K562 (cell line): ENCODE results near the gene EIF3M. TPM values are rescaled to one million over a fixed set of nuclear protein-coding genes. Genes with fewer than 3 reads are reported as not detected.

Source experiments
- ARHGAP35 ChIP-seq: fragments of 450-650 bp; IDR thresholded peaks from 2 replicates; pipeline ENCODE4 v1.6.1; 2018; ENCODE audit not compliant: partially characterized antibody
- CEBPZ ChIP-seq: fragments of 150-350 bp; IDR thresholded peaks from 2 replicates; pipeline ENCODE4 v1.6.1; 2014; ENCODE audit warnings: low read depth, mild to moderate bottlenecking, low read length, borderline replicate concordance
- CHD1 ChIP-seq: fragments of 200-600 bp; sonication (generic); IDR thresholded peaks from one replicate; pipeline ENCODE4 v1.6.1; 2012; ENCODE audit warnings: mild to moderate bottlenecking, moderate library complexity, low read length, inconsistent platforms
- DIDO1 ChIP-seq: fragments of 450-650 bp; IDR thresholded peaks from 2 replicates; pipeline ENCODE4 v1.6.1; 2016; ENCODE audit warnings: low read depth, missing biosample characterization, missing genetic modification characterization
- FUS ChIP-seq: fragments of 200-400 bp; formaldehyde crosslinking; optimal IDR thresholded peaks from 2 replicates; pipeline ENCODE3; 2017; ENCODE audit warnings: low read depth, low read length
- KLF1 ChIP-seq: fragments of 450-650 bp; IDR thresholded peaks from 2 replicates; pipeline ENCODE4 v1.6.1; 2016; ENCODE audit warnings: missing genetic modification characterization, missing compliant biosample characterization
- MAFG ChIP-seq: fragments of 450-650 bp; conservative IDR thresholded peaks from 2 replicates; pipeline ENCODE4 v1.6.1; 2016; ENCODE audit warnings: missing genetic modification characterization, missing compliant biosample characterization
- MNT ChIP-seq, 2 experiments: fragments of 450-650 bp; conservative IDR thresholded peaks; 2 replicates each; pipeline ENCODE4 v1.6.1; 2017; ENCODE audit warnings: mild to moderate bottlenecking in 2 of 2, moderate library complexity in 2 of 2
- PATZ1 ChIP-seq: fragments of 250-450 bp; sonication (Bioruptor Pico); IDR thresholded peaks from 2 replicates; pipeline ENCODE4 v1.5.0; 2020; ENCODE audit warnings: mild to moderate bottlenecking, borderline replicate concordance
- POLR2B ChIP-seq: fragments of 450-650 bp; IDR thresholded peaks from 2 replicates; pipeline ENCODE4 v1.6.1; 2018; ENCODE audit warnings: low read depth; ENCODE audit not compliant: partially characterized antibody
- SAFB ChIP-seq: fragments of 200-400 bp; formaldehyde crosslinking; IDR thresholded peaks from 2 replicates; pipeline ENCODE4 v1.6.1; 2017; ENCODE audit warnings: low read depth, low read length, borderline replicate concordance
- SIN3A ChIP-seq, 2 experiments: fragments of 150-350 bp in 1 of 2; IDR thresholded peaks; 2 replicates each; pipeline ENCODE4 v1.6.1; 2011 to 2016; ENCODE audit warnings: borderline replicate concordance in 2 of 2, low read depth in 2 of 2, low read length in 2 of 2, mild to moderate bottlenecking in 2 of 2, moderate library complexity in 2 of 2; ENCODE audit not compliant: control insufficient read depth in 1 of 2
- ZBTB12 ChIP-seq: fragments of 250-450 bp; sonication (Bioruptor Pico); IDR thresholded peaks from 2 replicates; pipeline ENCODE4 v1.4.0; 2020
- polyA plus RNA-seq, 8 experiments: library from polyadenylated mRNA; depleted of rRNA in 4 of 8; stranded (reverse) in 5 of 8; unstranded in 3 of 8; fragments of >200 nt; fragmentation: Nextera tagmentation in 2 of 8; fragmentation: Illumina TruSeq in 1 of 8; extraction: Ambion mirVana in 2 of 8; extraction: Trizol in 1 of 8; gene quantifications; 2 replicates each; pipeline versions ENCODE4 v1.2.1 to v1.2.3, GENCODE V29; 2011 to 2014; ENCODE audit warnings: inconsistent platforms in 1 of 8, missing spikeins in 1 of 8
- total RNA-seq, 7 experiments: library from RNA; depleted of rRNA in 6 of 7; stranded (reverse); fragments of >200 nt in 6 of 7; fragmentation: Illumina TruSeq in 2 of 7; extraction: Trizol in 2 of 7; gene quantifications; 2 replicates each; pipeline versions ENCODE4 v1.2.1 to v1.2.3, GENCODE V29; 2011 to 2021; ENCODE audit warnings: low replicate concordance in 1 of 7

Gene EIF3M
- total and polyA plus RNA-seq, 9 of the 15 experiments (the other 6 are each of a cell fraction or from before 2014, with no cell fraction given): 602 to 2,015 (median 1,058) TPM

- TF ChIP-seq PATZ1 (CRISPR knock-in tag): no peak
- TF ChIP-seq CHD1: no peak
- peak; percentile 76 to 82; a peak in 2 of 4 replicates for TF ChIP-seq SIN3A (IDR thresholded peaks at IDR 0.05; ENCODE audit: borderline replicate concordance in 2 of 2, control insufficient read depth in 1 of 2, low read depth in 2 of 2, low read length in 2 of 2)
- TF ChIP-seq CEBPZ: no peak
- no peak for TF ChIP-seq MAFG (tag)
- TF ChIP-seq SAFB: no peak
- peak; percentile 45; the same call in 1 of the 2 replicates for TF ChIP-seq DIDO1 (tag)
- no peak for TF ChIP-seq FUS
- TF ChIP-seq POLR2B: peak; percentile 79
- no peak for TF ChIP-seq ARHGAP35
- no peak for TF ChIP-seq ZBTB12 (CRISPR knock-in tag)
- TF ChIP-seq KLF1 (tag): peak; percentile 82; the same call in 1 of the 2 replicates
- peak; percentile 90 to 96 for TF ChIP-seq MNT (conservative IDR thresholded peaks at IDR 0.05)
Observed at GRCh38 chr11:32583459-32584271, at the start of gene EIF3M (continued).
